ENCODE data around the gene C1R.

The C1R gene

DNA sequence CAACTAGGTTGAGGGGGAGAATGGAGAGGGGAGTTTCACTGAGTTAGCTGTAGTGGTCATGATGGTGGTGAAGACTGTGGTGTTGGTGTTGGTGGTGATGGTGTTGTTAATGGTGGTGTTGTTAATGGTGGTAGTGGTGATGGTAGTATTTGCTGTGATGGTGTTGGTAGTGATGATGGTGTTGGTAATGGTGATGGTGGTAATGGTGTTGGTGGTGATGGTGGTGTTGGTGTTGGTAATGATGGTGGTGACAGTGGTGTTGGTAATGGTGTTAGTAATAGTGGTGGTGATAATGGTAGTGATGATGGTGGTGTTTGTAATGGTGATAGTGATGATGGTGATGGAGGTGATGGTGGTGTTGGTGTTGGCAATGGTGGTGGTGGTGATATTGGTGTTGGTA, 9.1 kb downstream of the C1R start:
- TF ChIP-seq, protein P1, sequence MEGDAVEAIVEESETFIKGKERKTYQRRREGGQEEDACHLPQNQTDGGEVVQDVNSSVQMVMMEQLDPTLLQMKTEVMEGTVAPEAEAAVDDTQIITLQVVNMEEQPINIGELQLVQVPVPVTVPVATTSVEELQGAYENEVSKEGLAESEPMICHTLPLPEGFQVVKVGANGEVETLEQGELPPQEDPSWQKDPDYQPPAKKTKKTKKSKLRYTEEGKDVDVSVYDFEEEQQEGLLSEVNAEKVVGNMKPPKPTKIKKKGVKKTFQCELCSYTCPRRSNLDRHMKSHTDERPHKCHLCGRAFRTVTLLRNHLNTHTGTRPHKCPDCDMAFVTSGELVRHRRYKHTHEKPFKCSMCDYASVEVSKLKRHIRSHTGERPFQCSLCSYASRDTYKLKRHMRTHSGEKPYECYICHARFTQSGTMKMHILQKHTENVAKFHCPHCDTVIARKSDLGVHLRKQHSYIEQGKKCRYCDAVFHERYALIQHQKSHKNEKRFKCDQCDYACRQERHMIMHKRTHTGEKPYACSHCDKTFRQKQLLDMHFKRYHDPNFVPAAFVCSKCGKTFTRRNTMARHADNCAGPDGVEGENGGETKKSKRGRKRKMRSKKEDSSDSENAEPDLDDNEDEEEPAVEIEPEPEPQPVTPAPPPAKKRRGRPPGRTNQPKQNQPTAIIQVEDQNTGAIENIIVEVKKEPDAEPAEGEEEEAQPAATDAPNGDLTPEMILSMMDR (conservative IDR thresholded peaks at IDR 0.05; ENCODE audit: low read depth, low read length): no peak
- no peaks in the 10 kb centered on the region for H3K27me3 ChIP-seq (ENCODE audit: insufficient read depth, low read depth)
- no peak overlapping the region for H2AFZ ChIP-seq (ENCODE audit: low read depth)
- no peaks in the 10 kb centered on the region for H3K79me2 ChIP-seq (ENCODE audit: insufficient read depth, low read depth)
- no peak overlapping the region for H3K4me3 ChIP-seq (IDR thresholded peaks at IDR 0.05; ENCODE audit: insufficient read depth, low read depth, low read length)
- H3K27ac ChIP-seq: no peak overlapping the region
- H3K36me3 ChIP-seq (ENCODE audit: insufficient read depth): no peaks in the 10 kb centered on the region
- no peak overlapping the region for H3K9ac ChIP-seq
- H4K20me1 ChIP-seq (ENCODE audit: insufficient read depth): no peaks in the 10 kb centered on the region
- no peak overlapping the region for H3K4me2 ChIP-seq
- no peaks in the 10 kb centered on the region for H3K4me1 ChIP-seq (ENCODE audit: low read depth, poor library complexity, severe bottlenecking)

DNA sequence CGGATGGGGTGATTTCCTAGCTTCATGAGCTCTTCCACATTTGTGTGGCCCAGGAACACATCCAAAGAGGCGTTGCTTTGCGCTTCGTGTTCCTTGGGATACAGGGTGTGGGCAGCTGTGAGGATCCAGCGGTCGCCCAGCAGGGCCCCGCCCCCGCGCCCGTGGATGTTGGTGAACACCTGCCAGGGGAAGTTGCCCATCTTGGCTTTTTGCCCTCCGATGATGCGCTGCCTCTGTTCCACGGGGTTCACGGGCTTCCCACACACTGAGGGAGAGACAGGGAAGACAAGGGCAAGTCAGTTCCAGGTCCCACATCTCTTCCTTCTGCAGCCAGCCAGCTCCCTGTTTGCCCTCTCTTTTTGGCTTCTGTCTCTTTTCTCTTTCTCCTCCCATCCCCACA, 11.2 kb downstream of the C1R start:
- Histone ChIP-seq H3K79me2 (ENCODE audit: insufficient read depth, low read depth) (no peaks in the 10 kb centered on the region), H3K4me2 (no peak overlapping the region), H3K27ac (no peak overlapping the region), H3K36me3 (ENCODE audit: insufficient read depth) (no peaks in the 10 kb centered on the region), H4K20me1 (ENCODE audit: insufficient read depth) (no peaks in the 10 kb centered on the region), H3K4me3 (IDR thresholded peaks at IDR 0.05; ENCODE audit: insufficient read depth, low read depth, low read length) (no peak overlapping the region), H3K4me1 (ENCODE audit: low read depth, poor library complexity, severe bottlenecking) (no peaks in the 10 kb centered on the region), H3K9ac (no peak overlapping the region), H3K27me3 (ENCODE audit: insufficient read depth, low read depth) (no peaks in the 10 kb centered on the region), H2AFZ (ENCODE audit: low read depth) (no peak overlapping the region)
- TF ChIP-seq, protein P1 (conservative IDR thresholded peaks at IDR 0.05; ENCODE audit: low read depth, low read length): no peak

DNA sequence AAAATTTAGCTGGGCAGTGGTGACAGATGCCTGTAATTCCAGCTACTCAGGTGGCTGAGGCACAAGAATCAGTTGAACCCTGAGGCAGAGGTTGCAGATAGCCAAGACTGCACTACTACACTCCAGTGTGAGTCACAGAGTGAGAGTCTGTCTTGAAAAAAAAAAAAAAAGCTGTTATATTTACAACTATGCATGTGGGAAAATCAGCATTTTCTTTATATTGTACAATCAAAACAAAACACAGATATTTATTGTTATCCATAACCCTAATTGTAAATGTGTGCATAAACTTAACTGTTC, 12.5 kb downstream of the C1R start:
- Histone ChIP-seq H2AFZ (ENCODE audit: low read depth) (no peak overlapping the region), H3K36me3 (ENCODE audit: insufficient read depth) (no peaks in the 10 kb centered on the region), H3K4me2 (no peak overlapping the region), H3K27ac (no peak overlapping the region), H3K27me3 (ENCODE audit: insufficient read depth, low read depth) (no peaks in the 10 kb centered on the region), H3K79me2 (ENCODE audit: insufficient read depth, low read depth) (no peaks in the 10 kb centered on the region), H3K4me1 (ENCODE audit: low read depth, poor library complexity, severe bottlenecking) (no peaks in the 10 kb centered on the region), H3K4me3 (IDR thresholded peaks at IDR 0.05; ENCODE audit: insufficient read depth, low read depth, low read length) (no peak overlapping the region), H4K20me1 (ENCODE audit: insufficient read depth) (no peaks in the 10 kb centered on the region), H3K9ac (no peak overlapping the region)
- TF ChIP-seq, protein P1 (conservative IDR thresholded peaks at IDR 0.05; ENCODE audit: low read depth, low read length): no peak

DNA sequence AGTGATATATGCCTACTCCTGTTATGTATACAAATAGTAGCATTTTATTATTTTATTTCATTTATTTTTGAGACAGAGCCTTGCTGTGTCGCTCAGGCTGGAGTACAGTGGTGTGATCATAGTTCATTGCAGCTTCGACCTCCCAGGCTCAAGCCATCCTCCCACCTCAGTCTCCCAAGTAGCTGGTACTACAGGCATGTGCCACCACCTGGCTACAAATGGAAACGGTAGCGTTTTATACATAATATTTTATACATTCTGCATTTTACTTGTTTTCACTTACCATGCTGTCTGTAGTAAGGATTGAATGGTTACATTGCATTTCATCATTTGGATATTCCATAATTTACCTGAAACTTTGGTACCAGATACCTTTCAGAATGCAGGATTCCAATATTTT, 14.1 kb downstream of the C1R start:
- H3K9ac ChIP-seq: no peak overlapping the region
- no peak overlapping the region for H3K4me2 ChIP-seq
- TF ChIP-seq, protein P1 (conservative IDR thresholded peaks at IDR 0.05; ENCODE audit: low read depth, low read length): no peak
- H3K27ac ChIP-seq: no peak overlapping the region
- H4K20me1 ChIP-seq (ENCODE audit: insufficient read depth): no peaks in the 10 kb centered on the region
- H3K36me3 ChIP-seq (ENCODE audit: insufficient read depth): no peaks in the 10 kb centered on the region
- H2AFZ ChIP-seq (ENCODE audit: low read depth): no peak overlapping the region
- no peaks in the 10 kb centered on the region for H3K27me3 ChIP-seq (ENCODE audit: insufficient read depth, low read depth)
- H3K79me2 ChIP-seq (ENCODE audit: insufficient read depth, low read depth): no peaks in the 10 kb centered on the region
- H3K4me3 ChIP-seq (IDR thresholded peaks at IDR 0.05; ENCODE audit: insufficient read depth, low read depth, low read length): no peak overlapping the region
- no peaks in the 10 kb centered on the region for H3K4me1 ChIP-seq (ENCODE audit: low read depth, poor library complexity, severe bottlenecking)

DNA sequence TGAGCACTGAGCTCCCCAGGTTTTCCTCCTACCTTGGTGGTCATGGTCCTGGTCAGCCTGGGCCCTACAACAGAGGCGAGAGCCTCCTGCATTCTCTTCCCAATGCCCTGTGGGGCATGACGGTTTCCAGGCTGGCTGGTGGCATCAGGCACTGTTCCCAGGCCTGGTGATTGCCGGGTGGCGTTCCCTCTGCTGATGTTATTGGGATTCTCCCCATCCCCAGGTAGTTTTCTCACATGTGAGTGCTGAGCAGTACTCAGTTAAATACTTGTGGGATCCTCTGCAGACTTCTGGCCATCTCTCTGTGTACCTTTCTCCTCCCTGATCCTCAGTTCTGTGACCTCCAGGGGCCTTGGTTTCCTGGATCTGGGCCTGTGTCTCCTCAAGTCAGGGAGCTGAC, 15.8 kb downstream of the C1R start:
- Histone ChIP-seq H3K79me2 (ENCODE audit: insufficient read depth, low read depth) (no peaks in the 10 kb centered on the region), H3K27me3 (ENCODE audit: insufficient read depth, low read depth) (no peaks in the 10 kb centered on the region), H3K4me3 (IDR thresholded peaks at IDR 0.05; ENCODE audit: insufficient read depth, low read depth, low read length) (no peak overlapping the region), H3K36me3 (ENCODE audit: insufficient read depth) (no peaks in the 10 kb centered on the region), H3K4me1 (ENCODE audit: low read depth, poor library complexity, severe bottlenecking) (no peaks in the 10 kb centered on the region), H3K27ac (no peak overlapping the region), H2AFZ (ENCODE audit: low read depth) (no peak overlapping the region), H3K9ac (no peak overlapping the region), H4K20me1 (ENCODE audit: insufficient read depth) (no peaks in the 10 kb centered on the region), H3K4me2 (no peak overlapping the region)
- TF ChIP-seq, protein P1 (conservative IDR thresholded peaks at IDR 0.05; ENCODE audit: low read depth, low read length): no peak

Data from KMS-11 (cell line).